ENCODE results near the gene GDA. TPM values are rescaled to one million over a fixed set of nuclear protein-coding genes. Genes with fewer than 3 reads are reported as not detected.

The GDA gene
- total RNA-seq, 1 donor: 0.90 TPM

- no peak for TF ChIP-seq CTCF (IDR thresholded peaks at IDR 0.05; ENCODE audit: insufficient read depth, low read length)
- no peak overlapping the region for H3K4me3 ChIP-seq (ENCODE audit: low read depth, low read length)
- DNase-seq (ENCODE audit: low read depth): no peak
These were observed 1.6 kb upstream of the GDA start for GRCh38 chr9:72147676-72148075.

- H3K4me3 ChIP-seq (ENCODE audit: low read depth, low read length): no peak overlapping the region
- DNase-seq (ENCODE audit: low read depth): no peak
- TF ChIP-seq CTCF (IDR thresholded peaks at IDR 0.05; ENCODE audit: insufficient read depth, low read length): no peak
These were observed 887 bp downstream of the GDA start for GRCh38 chr9:72150127-72150526.

- no peak for TF ChIP-seq CTCF (IDR thresholded peaks at IDR 0.05; ENCODE audit: insufficient read depth, low read length)
- DNase-seq (ENCODE audit: low read depth): no peak
- H3K4me3 ChIP-seq (ENCODE audit: low read depth, low read length): no peak overlapping the region
These were observed 1.4 kb downstream of the GDA start for GRCh38 chr9:72150661-72151060.

GRCh38 chr9:72151104-72151503 is 1.9 kb downstream of the GDA start:
- TF ChIP-seq CTCF (IDR thresholded peaks at IDR 0.05; ENCODE audit: insufficient read depth, low read length): no peak
- H3K4me3 ChIP-seq (ENCODE audit: low read depth, low read length): no peak overlapping the region
- DNase-seq (ENCODE audit: low read depth): no peak

- no peak for DNase-seq (ENCODE audit: low read depth)
- H3K4me3 ChIP-seq (ENCODE audit: low read depth, low read length): no peak overlapping the region
- no peak for TF ChIP-seq CTCF (IDR thresholded peaks at IDR 0.05; ENCODE audit: insufficient read depth, low read length)
These were observed 5.4 kb downstream of the GDA start for GRCh38 chr9:72154468-72155285.

- TF ChIP-seq CTCF (IDR thresholded peaks at IDR 0.05; ENCODE audit: insufficient read depth, low read length): no peak
- no peak for DNase-seq (ENCODE audit: low read depth)
These were observed 6.1 kb downstream of the GDA start for GRCh38 chr9:72155301-72155700.

GRCh38 chr9:72156586-72156985 is 7.3 kb downstream of the GDA start:
- no peak for TF ChIP-seq CTCF (IDR thresholded peaks at IDR 0.05; ENCODE audit: insufficient read depth, low read length)
- no peak overlapping the region for H3K4me3 ChIP-seq (ENCODE audit: low read depth, low read length)
- no peak for DNase-seq (ENCODE audit: low read depth)

More at GRCh38 chr9:72155301-72155700, 6.1 kb downstream of the GDA start:
- H3K4me3 ChIP-seq (ENCODE audit: low read depth, low read length): no peak overlapping the region

Measured in fibroblast of the aortic adventitia (primary cell).